Measurements from ENCODE around the gene RRBP1. TPM values are rescaled to one million over a fixed set of nuclear protein-coding genes. Genes with fewer than 3 reads are reported as not detected.

Gene RRBP1
- total RNA-seq, 3 donors from 2014 or later: 49.8 to 92.4 (median 78.0) TPM

GRCh38 chr20:17668432-17668831, 13.6 kb downstream of the RRBP1 start:
- DNase-seq (ENCODE audit: low spot score in 2 of 2): no peak
- no peak for TF ChIP-seq POLR2A (IDR thresholded peaks at IDR 0.05)
- H3K27ac ChIP-seq: no peak overlapping the region

GRCh38 chr20:17667445-17667844, 14.6 kb downstream of the RRBP1 start:
- Histone ChIP-seq H3K27ac (peak overlapping the region in 1 of 2 donors; percentile 22), H3K36me3 (no peaks in the 10 kb centered on the region), H3K4me1 (peaks cover 0 to 4% of the 10 kb centered on the region in 2 donors), H3K4me3 (no peak overlapping the region), H3K9me3 (no peaks in the 10 kb centered on the region), H3K27me3 (no peaks in the 10 kb centered on the region)
- no peak for DNase-seq (ENCODE audit: low spot score in 2 of 2)
- intact Hi-C loops (cut with DNase I; ENCODE audit: low total_unique reads): no loop called here
- TF ChIP-seq POLR2AphosphoS5 (IDR thresholded peaks at IDR 0.05) (no peak), CTCF (IDR thresholded peaks at IDR 0.05) (no peak), POLR2A (IDR thresholded peaks at IDR 0.05) (no peak)

More at GRCh38 chr20:17668432-17668831, 13.6 kb downstream of the RRBP1 start:
- Histone ChIP-seq H3K36me3 (no peaks in the 10 kb centered on the region), H3K4me1 (peaks cover 0 to 4% of the 10 kb centered on the region in 2 donors), H3K27me3 (no peaks in the 10 kb centered on the region), H3K9me3 (no peaks in the 10 kb centered on the region), H3K4me3 (no peak overlapping the region)
- intact Hi-C loops (cut with DNase I; ENCODE audit: low total_unique reads): no loop called here

GRCh38 chr20:17666481-17666880, 15.6 kb downstream of the RRBP1 start:
- Histone ChIP-seq H3K4me1 (peaks cover 0 to 4% of the 10 kb centered on the region in 2 donors), H3K27me3 (no peaks in the 10 kb centered on the region), H3K36me3 (no peaks in the 10 kb centered on the region), H3K4me3 (no peak overlapping the region), H3K27ac (no peak overlapping the region), H3K9me3 (no peaks in the 10 kb centered on the region)
- intact Hi-C loops (cut with DNase I; ENCODE audit: low total_unique reads): no loop called here
- no peak for DNase-seq (ENCODE audit: low spot score in 2 of 2)
- no peak for TF ChIP-seq POLR2AphosphoS5 (IDR thresholded peaks at IDR 0.05)
- TF ChIP-seq POLR2A (IDR thresholded peaks at IDR 0.05): no peak
- TF ChIP-seq CTCF (IDR thresholded peaks at IDR 0.05): no peak

GRCh38 chr20:17665756-17666155, 16.3 kb downstream of the RRBP1 start:
- TF ChIP-seq CTCF (IDR thresholded peaks at IDR 0.05): no peak
- TF ChIP-seq POLR2A (IDR thresholded peaks at IDR 0.05): no peak
- no peak for TF ChIP-seq POLR2AphosphoS5 (IDR thresholded peaks at IDR 0.05)
- Histone ChIP-seq H3K27me3 (no peaks in the 10 kb centered on the region), H3K4me3 (no peak overlapping the region), H3K36me3 (no peaks in the 10 kb centered on the region), H3K4me1 (peaks cover 0 to 4% of the 10 kb centered on the region in 2 donors), H3K27ac (peak overlapping the region in 1 of 2 donors; percentile 1), H3K9me3 (no peaks in the 10 kb centered on the region)
- intact Hi-C loops (cut with DNase I; ENCODE audit: low total_unique reads): no loop called here
- no peak for DNase-seq (ENCODE audit: low spot score in 2 of 2)

GRCh38 chr20:17664025-17664633, 17.9 kb downstream of the RRBP1 start:
- no peak overlapping the region for H3K4me3 ChIP-seq

More at GRCh38 chr20:17664025-17664633, 17.9 kb downstream of the RRBP1 start:
- no peak for DNase-seq (ENCODE audit: low spot score in 2 of 2)
- TF ChIP-seq POLR2AphosphoS5 (IDR thresholded peaks at IDR 0.05) (no peak), CTCF (IDR thresholded peaks at IDR 0.05) (no peak), POLR2A (IDR thresholded peaks at IDR 0.05) (no peak)
- no peaks in the 10 kb centered on the region for H3K27me3 ChIP-seq
- no peaks in the 10 kb centered on the region for H3K36me3 ChIP-seq
- peaks cover 0 to 4% of the 10 kb centered on the region in 2 donors for H3K4me1 ChIP-seq
- peak overlapping the region; percentile 31 to 75 for H3K27ac ChIP-seq
- no peaks in the 10 kb centered on the region for H3K9me3 ChIP-seq
- intact Hi-C loops (cut with DNase I; ENCODE audit: low total_unique reads): no loop called here

Measured in breast epithelium (tissue), 4 donors.